HepG2 (cell line): ENCODE measurements around the gene KDM3A. TPM values are rescaled to one million over a fixed set of nuclear protein-coding genes. Genes with fewer than 3 reads are reported as not detected.

ENCODE experiments used
- ATAC-seq: fragments of 200-7000 bp; cut with Tn5 transposase; 3 replicates; pipeline ENCODE4 v1.9.1; 2020; ENCODE audit warnings: mild to moderate bottlenecking, moderate library complexity
- BruUV-seq: library from RNA; stranded (reverse); fragments of 400-500 nt; replicated peaks from 2 replicates; lab custom pipeline; 2021; lab: Mats Ljungman, UMichigan
- CTCF ChIA-PET: fragments of 300-600 bp; formaldehyde crosslinking; extraction: SDS; loops from one replicate; lab custom pipeline; 2021; ENCODE audit warnings: low total read pairs, inconsistent platforms, low intra/inter-chr PET ratio; lab: Yijun Ruan, JAX
- POLR2A ChIA-PET: fragments of 350-600 bp; sonication (Branson Sonifier 250); formaldehyde crosslinking; loops from one replicate; lab custom pipeline; 2020; ENCODE audit warnings: antibody characterized with exemption, inconsistent platforms; lab: Yijun Ruan, JAX
- DNase-seq: peaks from one replicate; pipeline ENCODE4 v3.0.0-alpha.2; 2015; ENCODE audit warnings: low spot score
- FAIRE-seq: peaks from 3 replicates; lab custom pipeline; 2011; peaks lifted over from hg19 to GRCh38; lab: Jason Lieb, UNC
- H2AFZ ChIP-seq: one replicate; pipeline ENCODE4 v1.6.1; 2011; ENCODE audit warnings: low read length, inconsistent platforms
- H3K27ac ChIP-seq: fragments of 300-600 bp; 3 replicates; pipeline ENCODE4 v1.8.0; 2011; ENCODE audit warnings: mixed run types, mild to moderate bottlenecking, mixed read lengths, low read length, inconsistent platforms; ENCODE audit not compliant: insufficient read depth; ENCODE audit errors: extremely low read length
- H3K27me3 ChIP-seq, 2 experiments: fragments of 200-600 bp in 1 of 2; 2 replicates in 1 of 2; 3 replicates in 1 of 2; pipeline versions ENCODE4 v1.6.0 to v1.8.0; 2011; ENCODE audit warnings: low read length in 2 of 2, mild to moderate bottlenecking in 2 of 2, moderate library complexity in 2 of 2, inconsistent platforms in 1 of 2; ENCODE audit not compliant: insufficient read depth in 2 of 2, control insufficient read depth in 1 of 2
- H3K36me3 ChIP-seq, 2 experiments: fragments of 200-600 bp in 1 of 2; replicated peaks in 1 of 2; 2 replicates in 1 of 2; 3 replicates in 1 of 2; pipeline versions ENCODE4 v1.5.1 to v1.8.0; 2011; ENCODE audit warnings: low read length in 2 of 2, inconsistent platforms in 1 of 2; ENCODE audit not compliant: insufficient read depth in 2 of 2, control insufficient read depth in 1 of 2
- H3K4me1 ChIP-seq: 2 replicates; pipeline ENCODE4 v1.5.1; 2012; ENCODE audit warnings: low read length, inconsistent platforms; ENCODE audit not compliant: insufficient read depth
- H3K4me2 ChIP-seq: 2 replicates; pipeline ENCODE4 v1.6.0; 2011; ENCODE audit warnings: low read depth, low read length, inconsistent platforms
- H3K4me3 ChIP-seq, 3 experiments: fragments of 200-600 bp in 1 of 3; sonication (generic), shearing (Covaris generic) in 1 of 3; replicated peaks in 1 of 3; 2 replicates each; pipeline ENCODE4 v1.5.1; 2011 to 2016; ENCODE audit warnings: low read length in 3 of 3, inconsistent platforms in 2 of 3, low read depth in 2 of 3, mild to moderate bottlenecking in 2 of 3, control low read depth in 1 of 3, mixed read lengths in 1 of 3; ENCODE audit not compliant: insufficient read depth in 1 of 3
- H3K79me2 ChIP-seq: one replicate; pipeline ENCODE4 v1.6.1; 2011; ENCODE audit warnings: low read length, inconsistent platforms; ENCODE audit not compliant: insufficient read depth
- H3K9ac ChIP-seq: 2 replicates; pipeline ENCODE4 v1.6.0; 2011; ENCODE audit warnings: mild to moderate bottlenecking, low read depth, low read length, inconsistent platforms; ENCODE audit not compliant: insufficient read depth
- H3K9me3 ChIP-seq: 2 replicates; pipeline ENCODE4 v1.5.1; 2012; ENCODE audit warnings: mild to moderate bottlenecking, low read length
- H4K20me1 ChIP-seq: 2 replicates; pipeline ENCODE4 v1.6.0; 2011; ENCODE audit warnings: inconsistent platforms, mild to moderate bottlenecking, low read length, moderate library complexity; ENCODE audit not compliant: insufficient read depth
- NFYB ChIP-seq: sonication (generic); formaldehyde crosslinking; IDR thresholded peaks from 2 replicates; pipeline ENCODE4 v1.4.0; 2020; ENCODE audit warnings: missing genetic modification reagents
- ZBTB40 ChIP-seq, 2 experiments: fragments of 450-650 bp in 1 of 2; sonication (generic) in 1 of 2; formaldehyde crosslinking in 1 of 2; IDR thresholded peaks; 2 replicates each; pipeline versions ENCODE4 v1.6.1 to v1.8.0; 2016 to 2022; ENCODE audit warnings: antibody characterized with exemption in 1 of 2, mild to moderate bottlenecking in 1 of 2, missing genetic modification reagents in 1 of 2
- WGBS: methylation state at CpG from one replicate; pipeline ENCODE4 v1.1.6; 2017; ENCODE audit warnings: low lambda C conversion rate; 5-methylcytosine and 5-hydroxymethylcytosine counted together
- in situ Hi-C: cut with HindIII; loops from 2 replicates; pipeline ENCODE4 v1.10.0; 2017; ENCODE audit warnings: low pct_unique_long_range_greater_than_20kb; ENCODE audit not compliant: extremely low pct_ligation_motif_present
- intact Hi-C: fragments of 100-400 bp; cut with micrococcal nuclease; formaldehyde crosslinking; loops from one replicate; pipeline ENCODE4 v1.10.0; 2022; ENCODE audit not compliant: unreplicated experiment
- polyA plus RNA-seq, 8 experiments: library from polyadenylated mRNA; depleted of rRNA in 3 of 8; stranded (reverse) in 7 of 8; unstranded in 1 of 8; fragments of >200 nt; fragmentation: Illumina TruSeq in 4 of 8; extraction: Trizol in 4 of 8; gene quantifications; 2 replicates each; pipeline versions ENCODE4 v1.2.1 to v1.2.3, GENCODE V29; 2011 to 2016; ENCODE audit warnings: low read depth in 4 of 8, missing spikeins in 1 of 8, mixed read lengths in 1 of 8; ENCODE audit not compliant: insufficient read depth in 1 of 8
- total RNA-seq, 5 experiments: library from RNA; depleted of rRNA; stranded (reverse); fragments of >200 nt; fragmentation: Illumina TruSeq; extraction: Trizol; gene quantifications; 2 replicates each; pipeline ENCODE4 v1.2.3, GENCODE V29; 2016; ENCODE audit warnings: low read depth in 1 of 5

Gene KDM3A
- total and polyA plus RNA-seq, 2 of the 13 experiments (the other 11 are each of a cell fraction or from before 2014, with no cell fraction given) = 21.0 to 70.2 TPM

- TF ChIP-seq ZBTB40 (IDR thresholded peaks at IDR 0.05) = no peak
- no peak for TF ChIP-seq ZBTB40 (CRISPR knock-in tag; IDR thresholded peaks at IDR 0.05)
Measured at GRCh38 chr2:86507600-86507999, 66.4 kb downstream of the KDM3A start (continued).

GRCh38 chr2:86510436-86510933 lies 69.3 kb downstream of the KDM3A start:
- FAIRE-seq = no peak
- intact Hi-C loops = no loop called here
- H3K9ac ChIP-seq = no peak overlapping the region
- no peaks in the 10 kb centered on the region for H3K27me3 ChIP-seq
- in situ Hi-C loops = no loop called here
- no TSS peak for BruUV-seq
- H3K9me3 ChIP-seq = no peaks in the 10 kb centered on the region
- ATAC-seq = no peak
- peaks cover 16 to 45% of the 10 kb centered on the region in 2 experiments; a peak in 4 of 5 replicates for H3K36me3 ChIP-seq
- no peak for TF ChIP-seq NFYB (CRISPR knock-in tag)
- H3K79me2 ChIP-seq = no peaks in the 10 kb centered on the region
- DNase-seq = no peak
- H3K4me2 ChIP-seq = no peak overlapping the region
- H3K4me3 ChIP-seq = no peak overlapping the region
- no peaks in the 10 kb centered on the region for H3K4me1 ChIP-seq
- no peak overlapping the region for H2AFZ ChIP-seq
- CTCF ChIA-PET = no interaction called here
- POLR2A ChIA-PET = no interaction called here
- no peak overlapping the region for H3K27ac ChIP-seq
- 93% methylated on average over 4 of the region's 4 CpGs for WGBS
- no peaks in the 10 kb centered on the region for H4K20me1 ChIP-seq
